GM21619 (cell line): Measurements from ENCODE around the gene PRKCA.
"Not testable (repeated sequence)": the region's sequence is repeated elsewhere in the genome, so short reads cannot be mapped to it uniquely, and the experiment has no call there.

Experiments used
- ATAC-seq: cut with Tn5 transposase; IDR thresholded peaks from one replicate; pipeline ENCODE4 v1.9.1; 2021; ENCODE audit not compliant: unreplicated experiment

Gene PRKCA

DNA sequence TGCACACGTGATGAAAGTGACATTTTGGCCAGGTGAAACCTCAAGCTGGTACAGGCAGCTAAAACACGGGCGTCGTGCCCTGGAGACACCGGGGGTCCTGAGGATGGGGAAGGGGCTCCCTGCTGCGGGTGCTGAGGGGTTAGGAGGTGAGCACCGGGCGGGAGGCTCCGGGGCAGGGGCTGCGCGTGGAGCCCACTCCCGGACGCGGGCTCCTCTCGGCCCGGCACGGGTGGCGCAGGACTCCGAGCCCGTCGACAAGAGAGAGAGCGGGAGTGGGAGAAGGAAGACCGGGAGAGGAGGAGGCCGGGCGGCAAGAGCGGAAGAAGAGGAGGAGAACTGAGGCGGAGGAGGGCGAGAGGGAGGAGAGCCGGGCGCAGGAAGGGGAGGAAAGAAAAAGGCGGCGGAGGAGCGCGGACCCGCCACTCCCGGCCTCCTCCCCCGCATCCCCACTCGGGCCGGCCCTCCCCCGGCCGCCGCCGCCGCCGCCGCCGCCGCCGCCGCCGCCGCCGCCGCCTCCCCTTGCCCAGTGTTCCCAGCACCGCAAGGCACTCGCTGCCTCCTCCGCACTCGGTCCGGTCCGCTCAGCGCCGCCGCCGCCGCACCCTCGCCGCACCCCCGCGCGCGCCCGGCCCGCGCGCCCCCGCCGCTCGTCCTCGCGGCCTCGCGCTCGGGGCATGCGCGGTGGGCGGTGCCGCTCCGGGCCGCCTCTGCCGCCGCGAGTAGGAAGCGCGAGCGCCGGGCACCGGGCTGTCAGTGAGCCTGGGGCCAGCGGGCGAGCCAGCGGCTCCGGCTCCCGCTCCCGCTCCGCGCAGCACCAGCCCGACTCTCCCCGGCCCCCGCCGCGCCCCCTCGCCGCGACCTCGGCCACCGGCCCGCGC, at the start of gene PRKCA:
TSS of gene PRKCA (plus strand) at position 750 of the 878 bp plus-strand sequence.
- ATAC-seq = peak; percentile 80

DNA sequence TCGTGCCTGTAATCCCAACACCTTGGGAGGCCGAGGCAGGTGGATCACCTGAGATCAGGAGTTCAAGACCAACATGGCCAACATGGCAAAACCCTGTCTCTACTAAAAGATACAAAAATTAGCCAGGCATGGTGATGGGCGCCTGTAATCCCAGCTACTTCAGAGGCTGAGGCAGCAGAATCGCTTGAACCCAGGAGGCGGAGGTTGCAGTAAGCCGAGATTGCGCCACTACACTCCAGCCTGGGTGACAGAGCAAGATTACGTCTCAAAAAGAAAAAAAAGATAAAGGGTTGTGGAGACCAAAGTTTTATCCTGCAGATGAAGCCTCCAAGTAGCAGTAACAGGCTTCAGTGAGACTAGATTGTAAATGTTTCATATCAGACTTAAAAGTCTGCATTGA, 49.0 kb upstream of the PRKCA start:
- not testable (repeated sequence) for ATAC-seq

DNA sequence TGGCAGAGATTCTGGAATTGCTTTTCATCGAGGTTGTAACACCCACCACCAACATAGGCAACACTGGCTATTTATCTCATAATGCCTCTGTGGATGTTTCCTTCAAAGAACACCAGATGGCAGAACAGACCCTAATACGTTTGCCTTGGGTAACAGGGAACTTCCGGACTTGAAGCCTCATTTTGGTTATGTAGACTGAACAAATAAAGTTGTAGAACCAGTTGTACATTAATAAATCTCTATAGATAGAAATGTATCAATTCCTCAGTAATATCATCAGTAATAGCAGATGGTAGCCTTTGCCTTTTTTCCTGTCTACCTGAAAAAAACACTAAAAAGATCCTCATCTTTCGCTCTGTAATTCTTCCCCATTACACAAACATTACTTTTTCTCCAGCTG, 47.3 kb upstream of the PRKCA start:
- ATAC-seq = no peak

DNA sequence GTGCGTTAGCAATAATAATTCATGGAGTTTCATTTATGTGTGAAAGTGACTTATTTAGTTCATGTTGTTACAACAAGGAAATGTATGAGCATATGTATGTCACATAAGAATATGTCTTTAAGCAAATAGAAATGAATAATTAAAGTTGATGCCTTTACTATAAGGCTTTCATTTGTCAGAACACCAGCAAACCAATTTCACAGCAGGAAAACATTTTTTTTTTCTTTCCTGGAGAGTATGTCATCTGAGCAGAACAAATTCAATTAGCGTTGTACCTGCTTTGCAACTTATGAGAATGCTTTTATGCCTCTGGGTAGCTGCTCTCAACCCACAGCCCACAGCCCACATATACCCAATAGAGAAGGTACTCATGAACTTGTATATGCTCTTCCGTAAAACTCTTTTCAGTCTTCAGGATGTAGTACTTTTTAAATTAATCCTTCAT, 46.9 kb upstream of the PRKCA start:
- ATAC-seq = no peak

DNA sequence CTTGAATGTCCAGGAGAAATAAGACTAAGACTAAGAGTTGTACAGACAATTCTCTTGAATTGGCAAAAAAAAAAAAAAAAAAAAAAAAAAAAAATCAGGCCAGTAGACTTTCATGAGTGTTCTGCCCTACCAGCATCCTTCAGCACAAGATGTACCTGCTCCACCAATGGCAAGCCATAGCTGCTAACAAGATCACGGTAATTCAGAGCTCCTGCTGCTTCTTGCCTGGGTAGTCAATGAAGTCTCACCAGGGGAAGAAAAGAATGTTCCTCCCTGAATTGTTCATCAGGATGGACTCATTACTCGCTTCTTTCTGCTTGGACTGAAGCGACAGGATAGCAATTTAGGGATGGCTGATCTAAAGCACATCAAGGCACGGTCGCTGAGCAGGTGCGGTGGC, 42.1 kb upstream of the PRKCA start:
- ATAC-seq = no peak

DNA sequence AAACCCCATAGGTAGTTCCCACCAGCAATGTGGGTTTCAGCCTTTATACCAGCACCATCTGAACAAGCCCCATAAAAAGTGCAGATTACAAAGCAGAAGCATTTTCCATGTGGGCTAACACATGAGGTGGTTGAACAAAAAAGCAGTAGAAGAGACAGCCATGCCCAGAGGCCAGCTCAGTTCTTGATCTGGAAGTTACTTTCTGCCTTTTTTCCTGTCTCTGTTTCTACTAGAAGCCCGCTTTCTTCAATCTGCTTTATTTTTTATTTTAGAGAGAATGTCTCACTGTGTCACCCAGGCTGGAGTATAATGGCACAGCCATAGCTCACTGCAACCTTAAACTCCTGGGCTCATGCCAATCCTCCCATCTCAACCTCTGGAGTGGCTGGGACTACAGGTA, 41.7 kb upstream of the PRKCA start:
- ATAC-seq = no peak

DNA sequence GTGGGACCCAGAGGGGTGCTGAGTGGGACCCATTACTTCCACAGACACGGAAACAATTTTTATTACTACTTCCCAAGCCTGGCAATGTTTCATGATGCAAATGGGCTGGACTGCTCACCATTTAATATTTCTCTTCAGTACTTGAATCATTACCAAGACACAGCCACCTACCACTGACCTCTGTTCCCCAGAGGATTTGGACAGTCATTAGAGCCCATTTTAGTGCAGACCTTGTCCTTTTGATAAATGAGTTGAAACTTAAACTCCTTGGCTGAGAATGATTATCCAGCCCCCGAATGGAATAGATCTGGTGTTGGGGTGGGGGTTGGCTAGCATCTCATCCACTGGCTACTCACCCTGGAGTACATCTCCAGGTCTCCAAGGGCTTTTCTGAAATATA, 39.6 kb upstream of the PRKCA start:
- ATAC-seq = no peak

DNA sequence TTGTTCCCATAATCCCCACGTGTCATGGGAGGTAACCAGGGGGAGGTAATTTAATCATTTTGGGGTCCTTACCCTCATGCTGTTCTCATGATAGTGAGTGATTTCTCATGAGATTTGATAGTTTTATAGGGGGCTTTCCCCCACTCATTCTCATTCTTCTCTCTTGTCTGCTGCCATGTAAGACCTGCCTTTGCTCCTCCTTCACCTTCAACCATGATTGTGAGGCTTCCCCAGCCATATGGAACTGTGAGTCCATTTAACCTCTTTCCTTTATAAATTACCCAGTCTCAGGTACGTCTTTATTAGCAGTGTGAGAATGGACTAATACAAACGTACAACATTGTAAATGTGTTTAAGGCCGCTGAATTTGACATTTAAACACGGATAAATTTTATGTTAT, 37.7 kb upstream of the PRKCA start:
- no peak for ATAC-seq

DNA sequence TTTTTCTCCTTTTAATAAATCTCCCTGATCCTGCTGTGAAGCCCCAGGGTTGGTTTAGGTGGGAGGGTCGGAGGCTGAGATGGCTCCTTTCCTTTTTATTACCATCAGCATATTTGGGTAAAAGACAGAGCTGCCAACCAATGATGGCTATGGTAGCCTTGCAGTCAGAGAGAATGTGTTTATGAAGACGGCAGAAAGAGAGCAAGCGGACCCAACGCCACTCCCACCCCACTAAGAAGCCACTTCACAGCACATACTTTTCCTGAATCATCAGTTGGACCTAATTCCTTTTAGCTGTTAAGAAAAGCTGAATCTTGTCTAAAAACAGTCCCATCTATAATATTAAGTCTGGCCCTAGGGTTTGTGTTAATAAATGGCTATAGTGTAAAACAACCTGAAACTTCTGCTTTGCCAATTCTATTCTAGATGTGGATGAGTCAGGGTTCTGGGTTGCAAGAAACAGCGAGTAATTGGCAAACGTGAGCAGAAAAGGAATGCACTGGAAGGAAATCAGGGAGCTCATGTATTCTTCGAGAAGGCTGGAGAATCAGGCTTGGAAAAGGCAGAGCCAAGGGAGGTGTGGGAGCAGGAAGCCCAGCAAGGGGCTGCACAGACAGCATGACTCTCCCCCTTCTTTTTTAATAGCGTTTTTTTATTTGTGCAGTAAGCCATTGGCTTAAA, 34.0 kb upstream of the PRKCA start:
- ATAC-seq = no peak

DNA sequence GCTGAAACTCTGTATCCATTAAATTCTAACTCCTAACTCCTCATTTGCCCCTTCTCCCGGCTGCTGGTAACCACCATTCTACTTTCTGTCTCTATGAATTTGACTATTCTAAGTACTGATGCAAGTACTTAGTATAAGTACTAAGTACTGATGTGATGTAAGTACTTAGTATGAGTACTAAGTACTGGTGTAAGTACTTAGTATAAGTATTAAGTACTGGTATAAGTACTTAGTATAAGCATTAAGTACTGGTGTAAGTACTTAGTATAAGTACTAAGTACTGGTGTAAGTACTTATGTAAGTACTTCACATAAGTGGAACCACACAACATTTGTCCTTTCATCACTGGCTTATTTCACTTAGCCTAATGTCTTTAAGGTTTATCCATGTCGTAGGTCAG, 32.3 kb upstream of the PRKCA start:
- no peak for ATAC-seq

DNA sequence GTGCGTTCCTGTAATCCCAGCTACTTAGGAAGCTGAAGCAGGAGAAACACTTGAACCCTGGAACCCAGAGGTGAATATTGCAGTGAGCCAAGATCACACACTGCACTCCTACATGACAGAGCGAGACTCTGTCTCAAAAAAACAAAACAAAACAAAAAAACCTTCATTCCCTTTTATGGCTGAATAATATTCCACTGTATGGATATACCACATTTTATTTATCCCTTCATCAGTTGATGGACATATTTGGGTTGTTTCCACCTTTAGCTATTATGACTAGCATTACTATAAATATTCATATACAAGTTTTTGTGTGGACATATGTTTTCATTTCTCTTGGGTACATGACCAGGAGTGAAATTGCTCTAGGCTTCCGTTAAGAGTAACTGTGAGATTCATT, 30.9 kb upstream of the PRKCA start:
- no peak for ATAC-seq

DNA sequence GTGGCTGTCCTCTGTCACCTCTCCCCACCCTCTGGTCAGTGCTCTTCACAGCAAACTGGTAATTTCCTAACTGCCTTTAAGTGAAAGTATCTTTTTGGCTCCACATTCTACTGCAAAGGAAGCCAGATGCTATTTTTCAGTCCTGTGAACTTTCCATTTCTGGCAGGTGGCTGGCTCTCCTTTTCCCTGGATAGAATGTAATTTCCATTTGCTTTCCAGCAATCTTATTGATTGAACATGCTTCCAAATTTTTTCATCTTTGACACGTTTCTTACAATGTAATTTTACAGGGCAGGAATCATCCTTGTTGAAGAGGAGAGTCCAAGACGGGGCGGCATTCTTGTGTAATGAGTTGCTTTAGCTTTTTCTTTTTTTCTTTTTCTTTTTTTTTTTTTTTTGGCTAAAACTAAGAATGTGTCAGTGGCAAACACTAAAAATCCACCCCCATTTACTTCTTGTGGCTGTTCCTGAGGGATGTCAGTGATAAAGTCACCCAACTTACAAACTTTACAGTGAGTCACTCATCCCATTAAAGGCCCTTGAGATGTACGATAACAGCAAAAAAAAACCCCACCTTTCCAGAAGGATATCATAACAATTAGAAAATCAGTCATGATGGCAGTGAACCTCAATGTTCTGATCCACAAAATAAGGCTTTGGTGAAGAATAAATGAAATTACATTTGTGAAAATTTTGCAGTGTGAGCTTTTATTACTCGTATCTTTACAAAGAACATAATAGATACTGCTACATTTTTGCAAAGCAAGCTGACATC, 29.4 kb upstream of the PRKCA start:
- ATAC-seq = no peak

DNA sequence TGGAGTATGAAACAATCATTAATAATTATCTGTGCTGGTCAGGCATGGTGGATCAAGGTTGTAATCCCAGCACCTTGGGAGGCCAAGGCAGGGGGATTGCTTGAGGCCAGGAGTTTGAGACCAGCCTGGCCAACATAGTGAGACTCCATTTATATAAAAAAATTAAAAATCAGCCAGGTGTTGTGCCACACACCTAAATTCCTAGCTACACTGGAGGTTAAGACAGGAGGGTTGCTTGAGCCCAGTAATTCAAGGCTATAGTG, 28.9 kb upstream of the PRKCA start:
- ATAC-seq = no peak

DNA sequence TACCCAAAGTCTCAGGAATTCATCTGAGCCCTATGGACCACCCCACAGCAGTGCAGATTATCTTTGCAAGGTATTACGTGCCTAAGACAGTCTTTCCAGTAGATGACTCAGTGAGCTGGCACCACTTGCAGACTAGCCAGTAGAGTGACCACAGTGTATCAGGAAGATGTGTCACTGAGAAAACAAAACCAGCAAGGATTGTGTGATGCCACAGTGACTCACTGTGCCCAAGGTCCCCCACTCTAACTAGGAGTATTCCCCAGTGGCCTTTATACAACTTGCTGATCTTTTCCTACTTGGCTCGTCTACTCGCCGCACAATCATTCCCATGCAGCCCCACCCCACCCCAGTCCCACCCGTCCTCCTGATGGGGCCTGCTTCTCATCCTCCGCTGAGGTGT, 26.8 kb upstream of the PRKCA start:
- no peak for ATAC-seq

DNA sequence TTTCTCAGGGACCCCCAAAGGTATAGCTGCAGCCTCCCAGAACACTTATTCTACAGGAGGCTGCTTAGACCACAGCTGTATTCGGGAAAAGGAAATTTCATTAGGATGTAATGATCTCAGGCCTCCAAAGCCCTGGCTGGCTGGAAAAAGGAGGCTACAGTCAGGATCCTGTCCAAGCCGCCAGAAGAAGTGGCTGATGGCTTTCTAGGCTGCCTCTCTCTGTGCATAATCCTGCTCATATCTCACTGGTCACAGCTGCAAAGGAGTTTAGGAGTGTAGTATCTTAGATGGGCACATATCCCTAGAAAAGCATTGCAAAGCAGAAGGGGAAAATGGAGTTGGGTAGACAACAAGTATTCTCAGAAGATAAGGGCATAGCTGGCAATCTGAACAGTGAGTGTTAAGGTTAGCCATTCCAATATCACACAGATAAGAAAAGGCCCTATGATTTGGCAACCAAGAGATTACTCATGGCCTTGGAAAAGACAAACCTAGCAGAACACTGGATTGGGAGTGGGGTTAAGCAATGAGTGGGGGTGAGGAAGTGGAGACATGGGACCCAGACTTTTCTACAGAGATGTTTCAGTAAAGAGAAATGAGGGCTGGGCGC, 26.0 kb upstream of the PRKCA start:
- no peak for ATAC-seq

DNA sequence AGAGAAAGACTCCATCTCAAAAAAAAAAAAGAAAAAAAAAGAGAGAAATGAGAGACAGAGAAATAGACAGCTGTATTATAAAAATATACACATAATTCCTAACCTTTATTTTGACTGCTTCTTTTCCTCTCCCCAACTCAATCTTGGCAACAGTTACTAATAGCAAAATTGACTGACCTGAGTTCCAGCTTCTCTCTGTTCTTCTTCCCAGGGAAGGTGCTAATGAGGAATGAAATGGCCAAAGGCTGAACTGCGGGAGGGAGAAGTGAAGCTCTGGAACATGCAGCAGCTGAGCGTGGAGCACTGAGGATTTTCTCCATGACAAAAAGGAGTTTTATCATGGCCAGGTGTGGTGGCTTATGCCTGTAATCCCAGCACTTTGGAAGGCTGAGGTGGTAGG, 25.2 kb upstream of the PRKCA start:
- no peak for ATAC-seq

DNA sequence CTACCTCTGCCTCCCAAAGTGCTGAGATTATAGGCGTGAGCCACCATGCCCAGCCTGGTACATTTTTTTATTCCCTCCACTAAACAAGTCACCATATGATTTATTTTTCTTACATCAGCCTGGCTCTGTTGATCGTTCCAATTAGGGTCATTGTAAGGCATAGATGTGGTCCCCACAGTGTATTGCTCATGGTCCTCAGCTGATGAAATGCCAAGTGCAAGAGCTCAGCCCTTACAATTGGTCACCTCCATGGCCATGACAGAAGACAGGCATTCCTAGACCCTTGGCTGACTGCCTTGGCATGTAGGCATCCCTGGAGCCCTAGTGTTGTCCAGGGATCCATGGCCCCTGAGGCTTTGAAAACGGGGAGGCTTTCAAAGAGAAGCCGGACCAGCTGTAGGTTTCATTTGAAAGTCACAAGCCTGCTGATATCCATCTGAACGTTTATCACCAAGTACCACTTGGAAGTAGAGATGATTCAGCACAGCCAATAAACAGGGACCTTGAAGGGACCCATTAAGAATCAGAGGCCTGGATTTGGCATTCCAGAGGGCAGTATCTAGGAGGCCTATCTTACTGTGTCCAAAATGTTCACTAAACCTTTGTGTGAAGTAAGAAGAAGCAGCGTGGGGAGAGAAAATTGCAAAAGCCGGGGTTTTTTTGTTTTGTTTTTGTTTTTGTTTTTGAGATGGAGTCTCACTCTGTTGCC, 20.6 kb upstream of the PRKCA start:
- ATAC-seq = no peak

DNA sequence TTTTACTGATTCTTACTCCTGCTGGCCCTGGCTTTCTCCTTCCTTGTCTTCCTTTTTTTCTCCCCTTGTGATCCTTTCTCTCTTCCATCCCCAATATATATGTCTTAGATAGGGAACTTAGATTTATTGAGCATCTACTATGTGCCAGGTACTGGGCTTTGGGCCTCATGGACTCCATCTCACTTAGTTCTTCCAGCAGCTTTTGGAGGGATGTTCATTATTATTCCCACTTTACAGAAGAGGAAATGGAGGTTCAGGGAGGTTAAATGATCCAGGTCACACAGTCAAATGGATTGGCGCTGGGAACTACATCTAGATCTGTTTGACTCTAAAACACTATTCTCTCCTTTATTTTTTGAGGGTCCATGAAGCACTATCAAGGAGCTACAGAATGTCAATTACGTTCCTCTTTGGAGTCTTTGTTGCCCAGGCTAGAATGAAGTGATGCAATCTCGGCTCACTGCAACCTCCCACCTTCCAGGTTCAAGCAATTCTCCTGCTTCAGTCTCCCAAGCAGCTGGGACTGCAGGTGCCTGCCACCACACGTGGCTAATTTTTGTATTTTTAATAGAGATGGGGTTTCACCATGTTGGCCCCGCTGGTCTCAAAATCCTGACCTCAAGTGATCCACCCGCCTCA, 19.0 kb upstream of the PRKCA start:
- ATAC-seq = no peak

DNA sequence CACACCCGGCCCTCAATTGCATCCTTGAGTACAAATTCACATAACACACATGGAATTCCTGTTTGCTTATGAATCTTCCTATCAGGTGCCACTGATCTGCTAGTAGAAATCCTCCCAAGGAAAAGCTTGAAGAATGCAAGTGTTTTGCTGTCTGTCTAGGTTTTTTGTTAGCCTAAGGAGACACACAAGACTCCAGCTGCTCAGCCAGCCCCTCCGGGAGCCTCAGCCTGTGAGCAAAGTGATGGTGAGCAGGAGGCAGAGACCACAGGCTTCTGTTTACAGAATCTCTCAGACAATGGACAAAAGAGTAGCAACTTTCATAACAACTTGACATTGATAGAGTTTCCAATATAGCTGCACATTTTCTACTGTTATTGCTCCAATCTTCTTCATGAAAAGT, 18.4 kb upstream of the PRKCA start:
- no peak for ATAC-seq

DNA sequence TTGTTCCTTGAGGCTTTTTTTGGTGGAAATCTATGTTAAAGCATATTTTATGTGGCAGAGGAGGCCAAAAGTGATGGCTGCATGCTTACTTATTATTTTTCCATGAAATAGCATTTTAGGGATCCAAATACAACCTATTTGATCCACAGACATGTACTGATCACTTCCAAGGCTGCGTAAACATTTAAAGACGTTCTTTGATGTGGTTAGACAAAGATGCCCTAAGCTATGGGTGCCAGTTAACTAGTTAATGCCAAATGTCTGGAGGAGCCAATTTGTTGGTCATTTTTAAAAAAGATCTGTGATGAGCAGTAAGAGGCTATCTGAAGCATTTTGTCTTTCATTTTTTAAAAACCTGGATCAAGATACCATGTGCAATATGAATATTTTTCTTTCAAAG, 17.3 kb upstream of the PRKCA start:
- no peak for ATAC-seq
